Activated T-helper 2 cell treated with anti-CD3 and anti-CD28 coated beads, Interferon-gamma antibody, Interleukin-2, Interleukin-4, amounts not matched to agents 10 μg/mL and 5 μg/mL and 100 μg/mL, durations not matched to agents 14 hours and 24 hours and 36 hours (primary cell): Measurements from ENCODE around the gene SCO2. TPM values are rescaled to one million over a fixed set of nuclear protein-coding genes. Genes with fewer than 3 reads are reported as not detected.

Experiments used
- DNase-seq: peaks from one replicate; pipeline ENCODE4 v3.0.0; 2021; ENCODE audit warnings: low spot score
- H3K27ac Mint-ChIP-seq: one replicate; pipeline ENCODE4 v1.8.0; 2021; ENCODE audit warnings: mixed read lengths
- H3K27me3 Mint-ChIP-seq: one replicate; pipeline ENCODE4 v1.8.0; 2021; ENCODE audit warnings: low read depth, mixed read lengths
- H3K36me3 Mint-ChIP-seq: one replicate; pipeline ENCODE4 v1.8.0; 2021; ENCODE audit warnings: low read depth, mixed read lengths
- H3K4me1 Mint-ChIP-seq: one replicate; pipeline ENCODE4 v1.8.0; 2021; ENCODE audit warnings: low read depth, mixed read lengths
- H3K4me3 Mint-ChIP-seq: one replicate; pipeline ENCODE4 v1.8.0; 2021; ENCODE audit warnings: low read depth, mild to moderate bottlenecking, moderate library complexity, mixed read lengths
- H3K9me3 Mint-ChIP-seq: one replicate; pipeline ENCODE4 v1.8.0; 2021; ENCODE audit warnings: mixed read lengths
- intact Hi-C: fragments of 100-400 bp; cut with micrococcal nuclease; formaldehyde crosslinking; loops from one replicate; pipeline ENCODE4 v1.15.1; 2023
- total RNA-seq: library from RNA; stranded (reverse); gene quantifications from 2 replicates; pipeline ENCODE4 v1.2.3, GENCODE V29; 2022

SCO2 gene
- total RNA-seq, 1 donor from 2014 or later = 3.8 TPM

DNA sequence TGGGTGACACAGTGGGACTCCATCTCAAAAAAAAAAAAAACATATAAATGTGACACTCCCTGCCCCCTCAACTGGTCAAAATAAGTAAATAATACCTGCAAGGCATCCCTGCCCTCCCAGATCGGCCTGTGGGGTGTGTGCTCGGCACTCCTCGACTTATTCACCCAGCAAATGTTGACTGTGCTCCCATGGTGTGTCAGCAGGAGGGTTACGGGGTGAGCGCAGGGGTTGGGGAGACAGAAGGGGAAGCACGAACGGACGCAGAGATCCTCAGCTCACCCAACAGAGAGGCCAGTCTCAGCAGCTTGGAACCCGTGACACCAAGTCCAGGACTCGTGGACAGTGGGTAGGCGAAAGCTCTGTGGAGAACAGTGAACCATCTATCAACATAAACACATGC is 45.7 kb downstream of the SCO2 start:
- Mint-ChIP-seq H3K4me3 (peak overlapping the region; percentile 78), H3K36me3 (no peaks in the 10 kb centered on the region), H3K4me1 (peaks cover 11% of the 10 kb centered on the region), H3K9me3 (no peaks in the 10 kb centered on the region), H3K27me3 (peaks cover 15% of the 10 kb centered on the region), H3K27ac (no peak overlapping the region)
- no peak for DNase-seq
- intact Hi-C loops = no loop called here

- Mint-ChIP-seq H3K4me3 (no peak overlapping the region), H3K27me3 (peaks cover 15% of the 10 kb centered on the region), H3K9me3 (no peaks in the 10 kb centered on the region), H3K4me1 (peaks cover 24% of the 10 kb centered on the region), H3K27ac (no peak overlapping the region), H3K36me3 (peaks cover 5% of the 10 kb centered on the region)
- intact Hi-C loops = no loop called here
- DNase-seq = no peak
Measured at GRCh38 chr22:50477923-50478322, 47.5 kb downstream of the SCO2 start.

- Mint-ChIP-seq H3K4me1 (peaks cover 29% of the 10 kb centered on the region), H3K4me3 (peak overlapping the region; percentile 68), H3K27ac (peak overlapping the region; percentile 4), H3K9me3 (no peaks in the 10 kb centered on the region), H3K36me3 (peaks cover 5% of the 10 kb centered on the region), H3K27me3 (peaks cover 15% of the 10 kb centered on the region)
- no peak for DNase-seq
- intact Hi-C loops = no loop called here
Measured at GRCh38 chr22:50476868-50477267, 48.5 kb downstream of the SCO2 start.

DNA sequence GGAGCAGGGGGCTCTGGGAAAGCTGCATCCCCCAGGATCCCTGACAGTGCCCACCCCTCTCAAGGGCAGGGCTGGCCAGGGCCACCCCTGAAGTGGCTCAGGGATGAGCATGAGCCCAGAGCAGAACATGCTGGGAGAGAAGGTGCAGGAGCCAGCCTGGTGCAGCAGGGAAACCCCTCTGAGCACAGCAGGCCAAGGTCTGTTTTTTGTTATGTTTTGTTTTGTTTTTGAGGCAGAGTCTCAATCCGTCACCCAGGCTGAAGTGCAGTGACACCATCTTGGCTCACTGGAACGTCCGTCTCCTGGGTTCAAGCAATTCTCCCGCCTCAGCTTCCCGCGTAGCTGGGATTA is 49.8 kb downstream of the SCO2 start:
- Mint-ChIP-seq H3K4me1 (peaks cover 39% of the 10 kb centered on the region), H3K27me3 (peaks cover 15% of the 10 kb centered on the region), H3K27ac (no peak overlapping the region), H3K36me3 (peaks cover 5% of the 10 kb centered on the region), H3K4me3 (peak overlapping the region; percentile 64), H3K9me3 (no peaks in the 10 kb centered on the region)
- no peak for DNase-seq
- intact Hi-C loops = no loop called here

DNA sequence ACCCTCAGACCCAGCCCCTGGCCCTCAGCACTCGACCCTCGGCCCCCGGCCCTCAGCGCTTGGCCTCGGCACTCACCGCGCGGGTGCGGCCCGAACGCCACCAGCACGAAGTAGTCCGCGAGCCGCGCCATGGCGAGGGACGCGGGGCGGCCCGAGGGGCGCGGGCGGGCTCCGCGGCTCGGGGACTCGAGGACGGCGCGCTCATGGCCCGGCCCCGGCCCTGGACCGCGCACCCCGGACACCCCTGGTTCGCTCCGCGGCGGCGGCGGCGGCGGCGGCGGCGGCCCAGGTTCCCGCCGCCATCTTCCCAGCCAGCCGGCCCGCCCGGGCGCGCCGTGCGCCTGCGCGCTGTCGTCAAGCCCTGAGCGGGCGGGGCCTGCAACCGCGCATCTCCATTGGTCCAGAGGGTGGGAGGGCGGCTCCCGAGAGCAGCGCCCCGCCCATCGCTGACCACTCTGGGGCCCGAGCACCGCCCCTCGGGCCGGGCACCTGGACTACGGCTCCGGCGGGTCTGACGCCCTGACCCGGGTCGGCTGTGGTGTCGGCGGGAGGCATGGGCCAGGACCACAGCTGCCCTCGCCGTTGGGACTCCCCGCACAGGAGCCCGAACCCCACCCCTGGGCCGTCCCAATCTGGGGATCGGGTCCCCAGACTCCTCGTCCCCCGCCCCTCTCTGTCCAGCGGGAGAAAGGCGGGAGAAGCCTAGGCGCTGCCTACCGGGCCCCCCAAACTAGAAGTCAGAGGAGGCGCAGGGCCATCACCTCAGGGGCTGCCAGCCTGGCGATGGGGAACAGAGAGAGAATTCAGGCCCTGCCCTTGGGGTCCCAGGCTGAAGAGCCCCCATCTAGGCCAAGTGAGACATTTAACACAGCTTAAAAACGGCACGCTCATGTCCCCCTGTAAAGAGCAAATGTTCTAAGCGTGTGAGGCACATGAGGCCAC is 50.4 kb downstream of the SCO2 start, which contains the start of gene SBF1:
Gene SBF1 (minus strand): TSS at position 326 of the 942 bp plus-strand sequence. CDS start 195 bp downstream, at position 131.
- peak within 1 kb of the TSS; percentile 96 for H3K4me3 Mint-ChIP-seq
- intact Hi-C loops = loop anchor here (5.0 kb wide), 1 partner anchor 52 kb away; the partner anchor contains the start of gene SCO2
- H3K27ac Mint-ChIP-seq = peak within 1 kb of the TSS; percentile 86
- peaks cover 5% of the 10 kb centered on the region for H3K36me3 Mint-ChIP-seq
- peaks cover 41% of the 10 kb centered on the region for H3K4me1 Mint-ChIP-seq
- H3K27me3 Mint-ChIP-seq = peaks cover 10% of the 10 kb centered on the region
- DNase-seq = peak; percentile 87
- H3K9me3 Mint-ChIP-seq = no peaks in the 10 kb centered on the region

- H3K9me3 Mint-ChIP-seq = no peaks in the 10 kb centered on the region
- intact Hi-C loops = loop anchor here (5.0 kb wide), 1 partner anchor 53 kb away; the partner anchor contains the start of gene SCO2
- peak overlapping the region; percentile 96 for H3K4me3 Mint-ChIP-seq
- peaks cover 41% of the 10 kb centered on the region for H3K4me1 Mint-ChIP-seq
- peak overlapping the region; percentile 86 for H3K27ac Mint-ChIP-seq
- peaks cover 3% of the 10 kb centered on the region for H3K27me3 Mint-ChIP-seq
- DNase-seq = no peak
- peaks cover 5% of the 10 kb centered on the region for H3K36me3 Mint-ChIP-seq
Measured at GRCh38 chr22:50473855-50474671, 51.3 kb downstream of the SCO2 start.

Other genes starting within 250 kb of the SCO2 start
- gene PLXNB2, start 218.0 kb downstream of the SCO2 start, total RNA-seq = 9.8 and 11.1 TPM in 2 replicates
- 2.3 and 2.7 TPM in 2 replicates for gene DENND6B, start 198.6 kb downstream of the SCO2 start, total RNA-seq
- 42.9 and 45.0 TPM in 2 replicates for gene PPP6R2, start 182.3 kb downstream of the SCO2 start, total RNA-seq
- 102 and 106 TPM in 2 replicates for gene SBF1, start 50.6 kb downstream of the SCO2 start, total RNA-seq
- gene ADM2, start 44.1 kb downstream of the SCO2 start, total RNA-seq = 2.2 and 2.9 TPM in 2 replicates
- gene MIOX, start 38.7 kb downstream of the SCO2 start, total RNA-seq = 0.25 TPM in 1 of 2 replicates, not detected in the other
- 77.2 and 81.8 TPM in 2 replicates for gene LMF2, start 17.9 kb downstream of the SCO2 start, total RNA-seq
- 112 and 115 TPM in 2 replicates for gene NCAPH2, start 17.4 kb downstream of the SCO2 start, total RNA-seq
- 35.9 and 36.9 TPM in 2 replicates for gene TYMP, start 4.4 kb upstream of the SCO2 start, total RNA-seq
- 3.0 and 3.3 TPM in 2 replicates for gene KLHDC7B, start 20.3 kb upstream of the SCO2 start, total RNA-seq
- 0.62 TPM in 1 of 2 replicates, not detected in the other for gene SYCE3, start 37.3 kb upstream of the SCO2 start, total RNA-seq
- 68.2 and 74.3 TPM in 2 replicates for gene CPT1B, start 52.8 kb upstream of the SCO2 start, total RNA-seq
- 86.1 and 90.9 TPM in 2 replicates for gene CHKB, start 57.3 kb upstream of the SCO2 start, total RNA-seq
- 0.09 and 0.16 TPM in 2 replicates for gene MAPK8IP2, start 75.2 kb upstream of the SCO2 start, total RNA-seq
- gene ARSA, start 102.6 kb upstream of the SCO2 start, total RNA-seq = 25.0 TPM in 2 replicates
- 0.16 and 0.25 TPM in 2 replicates for gene SHANK3, start 147.2 kb upstream of the SCO2 start, total RNA-seq
- not detected in 2 replicates for gene ACR, start 212.6 kb upstream of the SCO2 start, total RNA-seq